IPS DF 6.9 (cell line): ENCODE measurements around the gene RHOF.

Experiments
- DNase-seq: peaks from one replicate; pipeline ENCODE4 v3.0.0-alpha.2; 2013; ENCODE audit warnings: low read depth, low spot score
- H3K27ac ChIP-seq: one replicate; pipeline ENCODE4 v1.5.1; 2013; ENCODE audit warnings: low read length, control low read depth
- H3K27me3 ChIP-seq: 2 replicates; pipeline ENCODE4 v1.6.1; 2013; ENCODE audit warnings: mild to moderate bottlenecking, low read length; ENCODE audit not compliant: control insufficient read depth, insufficient read depth
- H3K36me3 ChIP-seq: 2 replicates; pipeline ENCODE4 v1.6.1; 2013; ENCODE audit warnings: low read length; ENCODE audit not compliant: control insufficient read depth, insufficient read depth
- H3K4me1 ChIP-seq: 2 replicates; pipeline ENCODE4 v1.6.1; 2013; ENCODE audit warnings: low read length; ENCODE audit not compliant: control insufficient read depth, insufficient read depth
- H3K4me3 ChIP-seq: 2 replicates; pipeline ENCODE4 v1.5.1; 2013; ENCODE audit warnings: mild to moderate bottlenecking, low read length
- H3K9me3 ChIP-seq: 2 replicates; pipeline ENCODE4 v1.6.1; 2013; ENCODE audit warnings: low read length, inconsistent platforms; ENCODE audit not compliant: control insufficient read depth, insufficient read depth
- WGBS: extraction: QIAGEN DNeasy Blood & Tissue Kit; methylation state at CpG from one replicate; pipeline ENCODE4 v1.1.7; 2013; ENCODE audit warnings: mixed read lengths, missing lambda C conversion rate; ENCODE audit not compliant: insufficient read length, insufficient coverage; 5-methylcytosine and 5-hydroxymethylcytosine counted together

The RHOF gene, protein sequence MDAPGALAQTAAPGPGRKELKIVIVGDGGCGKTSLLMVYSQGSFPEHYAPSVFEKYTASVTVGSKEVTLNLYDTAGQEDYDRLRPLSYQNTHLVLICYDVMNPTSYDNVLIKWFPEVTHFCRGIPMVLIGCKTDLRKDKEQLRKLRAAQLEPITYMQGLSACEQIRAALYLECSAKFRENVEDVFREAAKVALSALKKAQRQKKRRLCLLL

DNA sequence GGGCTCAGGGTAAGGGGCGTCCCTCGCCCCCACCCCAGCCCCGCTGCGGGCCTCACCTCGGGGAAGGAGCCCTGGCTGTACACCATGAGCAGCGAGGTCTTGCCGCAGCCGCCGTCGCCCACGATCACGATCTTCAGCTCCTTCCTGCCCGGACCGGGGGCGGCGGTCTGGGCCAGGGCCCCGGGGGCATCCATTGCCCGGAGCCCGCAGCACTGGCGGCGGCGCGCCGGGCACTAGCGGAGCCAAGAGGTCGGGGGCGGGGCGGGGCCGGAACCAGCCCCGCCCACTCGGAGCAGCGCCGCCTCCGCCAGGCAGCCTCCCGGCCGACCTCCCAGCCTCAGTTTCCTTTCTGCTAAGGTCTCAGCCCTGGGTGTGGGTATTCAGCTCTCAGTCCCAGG lies at the start of gene RHOF:
TSS of gene RHOF (minus strand) at position 249 of the 398 bp plus-strand sequence. CDS start at position 194, 55 bp downstream.
- no peak for DNase-seq
- no CpG with 5 or more reads among the region's 36 CpGs for WGBS
- H3K36me3 ChIP-seq: peaks cover 4% of the 10 kb centered on the region
- H3K9me3 ChIP-seq: no peaks in the 10 kb centered on the region
- no peaks in the 10 kb centered on the region for H3K27me3 ChIP-seq
- peaks cover 10% of the 10 kb centered on the region for H3K4me1 ChIP-seq
- peak within 1 kb of the TSS; percentile 84 for H3K4me3 ChIP-seq
- H3K27ac ChIP-seq: no peak within 1 kb of the TSS

DNA sequence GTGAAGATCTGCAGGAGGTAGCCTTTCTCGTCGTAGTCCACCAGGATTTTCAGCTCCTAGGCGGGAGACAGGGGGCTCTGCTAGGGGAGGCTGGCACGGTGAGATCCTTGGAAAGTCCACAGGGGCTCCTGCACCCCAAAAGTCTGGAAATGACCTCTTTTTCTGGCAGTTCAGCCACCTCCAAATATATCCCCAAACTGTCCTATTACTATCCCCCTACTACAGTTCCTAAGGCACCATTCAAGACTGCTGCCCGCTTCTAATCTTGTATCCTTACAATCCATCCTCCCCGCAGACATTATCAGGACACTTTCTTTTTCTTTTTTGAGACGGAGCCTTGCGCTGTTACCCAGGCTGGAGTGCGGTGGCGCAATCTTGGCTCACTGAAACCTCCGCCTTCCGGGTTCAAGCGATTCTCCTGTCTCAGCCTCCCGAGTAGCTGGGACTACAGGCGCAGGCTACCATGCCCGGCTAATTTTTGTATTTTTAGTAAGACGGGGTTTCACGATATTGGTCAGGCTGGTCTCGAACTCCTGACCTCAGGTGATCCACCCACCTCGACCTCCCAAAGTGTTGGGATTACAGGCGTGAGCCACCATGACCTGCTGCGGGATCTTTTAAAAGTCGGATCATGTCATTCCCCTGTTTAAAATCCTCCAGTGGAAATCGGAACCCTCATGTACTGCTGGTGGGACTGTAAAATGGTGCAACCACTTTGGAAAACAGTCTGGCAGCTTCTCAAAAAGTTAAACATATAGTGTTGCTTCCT lies 46.7 kb upstream of the RHOF start:
- H3K4me1 ChIP-seq: no peaks in the 10 kb centered on the region
- no peak for DNase-seq
- H3K36me3 ChIP-seq: no peaks in the 10 kb centered on the region
- no peaks in the 10 kb centered on the region for H3K9me3 ChIP-seq
- no peaks in the 10 kb centered on the region for H3K27me3 ChIP-seq
- peak overlapping the region; percentile 57; the same call in 1 of the 2 replicates for H3K4me3 ChIP-seq
- H3K27ac ChIP-seq: no peak overlapping the region
- no CpG with 5 or more reads among the region's 24 CpGs for WGBS

DNA sequence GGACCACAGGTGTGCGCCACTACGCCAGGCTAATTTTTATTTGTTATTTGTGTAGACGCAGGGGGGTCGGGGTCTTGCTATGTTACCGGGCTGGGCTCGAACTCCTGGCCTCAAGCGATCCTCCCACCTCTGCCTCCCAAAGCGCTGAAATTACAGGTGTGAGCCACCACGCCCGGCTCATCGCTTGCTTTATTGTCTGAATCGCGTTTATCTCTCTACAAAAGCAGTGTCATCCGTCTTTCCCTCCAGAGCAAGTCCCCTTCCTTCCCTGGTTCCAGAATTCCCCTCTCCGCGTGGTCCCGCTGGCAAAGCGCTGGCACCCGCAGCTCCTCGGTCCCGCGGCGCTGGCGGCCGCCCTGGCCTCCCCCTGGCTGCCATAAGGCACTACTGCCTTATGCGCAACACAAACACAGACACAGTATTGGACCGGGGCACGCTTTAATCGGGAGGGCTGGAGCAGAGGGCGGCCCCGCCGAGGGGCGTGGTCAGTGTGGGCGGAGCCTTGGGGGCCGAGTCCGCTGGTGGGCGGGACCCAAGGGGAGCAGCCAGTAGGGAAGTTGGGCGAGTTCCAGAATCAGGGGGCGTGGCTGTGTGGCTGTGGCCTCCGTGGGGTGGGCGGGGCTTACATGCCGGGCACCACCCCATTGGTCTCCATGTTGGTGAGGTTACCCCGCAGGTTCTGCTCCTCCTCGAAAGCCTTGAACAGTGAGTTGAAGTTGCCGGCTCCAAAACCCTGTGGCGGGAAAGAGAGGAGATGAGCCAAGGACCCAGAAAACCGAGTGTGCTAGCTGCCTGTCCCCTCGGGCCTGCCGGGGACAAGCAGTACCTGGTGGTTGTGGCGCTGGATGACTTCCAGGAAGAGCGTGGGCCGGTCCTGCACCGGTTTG lies 45.9 kb upstream of the RHOF start:
- DNase-seq: peak; percentile 91
- no peaks in the 10 kb centered on the region for H3K4me1 ChIP-seq
- H3K27ac ChIP-seq: no peak overlapping the region
- no peaks in the 10 kb centered on the region for H3K27me3 ChIP-seq
- H3K4me3 ChIP-seq: peak overlapping the region; percentile 57; the same call in 1 of the 2 replicates
- H3K9me3 ChIP-seq: no peaks in the 10 kb centered on the region
- WGBS: no CpG with 5 or more reads among the region's 53 CpGs
- H3K36me3 ChIP-seq: no peaks in the 10 kb centered on the region

DNA sequence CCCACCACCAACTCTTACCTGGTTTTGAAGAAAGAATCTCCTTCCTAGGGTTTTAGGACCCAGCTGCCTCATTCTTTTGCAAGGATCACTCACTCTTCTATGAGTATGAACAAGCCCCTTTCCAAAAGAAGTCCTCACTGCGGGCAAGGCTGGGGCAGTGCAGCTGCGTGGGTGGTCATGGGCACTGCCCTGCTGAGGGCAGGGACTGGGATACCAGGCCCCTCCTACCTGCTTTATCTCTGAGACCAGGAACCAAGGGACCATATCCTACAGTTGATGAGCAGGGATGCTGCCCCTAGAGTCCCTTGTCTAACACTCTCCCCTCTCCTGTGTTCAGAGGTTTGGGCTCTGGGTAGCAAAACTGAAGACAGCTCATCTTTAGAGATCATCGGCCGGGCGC lies 44.6 kb upstream of the RHOF start:
- Histone ChIP-seq H3K36me3 (no peaks in the 10 kb centered on the region), H3K27me3 (no peaks in the 10 kb centered on the region), H3K9me3 (no peaks in the 10 kb centered on the region), H3K4me1 (no peaks in the 10 kb centered on the region), H3K4me3 (no peak overlapping the region), H3K27ac (no peak overlapping the region)
- no peak for DNase-seq
- no CpG with 5 or more reads among the region's 5 CpGs for WGBS

DNA sequence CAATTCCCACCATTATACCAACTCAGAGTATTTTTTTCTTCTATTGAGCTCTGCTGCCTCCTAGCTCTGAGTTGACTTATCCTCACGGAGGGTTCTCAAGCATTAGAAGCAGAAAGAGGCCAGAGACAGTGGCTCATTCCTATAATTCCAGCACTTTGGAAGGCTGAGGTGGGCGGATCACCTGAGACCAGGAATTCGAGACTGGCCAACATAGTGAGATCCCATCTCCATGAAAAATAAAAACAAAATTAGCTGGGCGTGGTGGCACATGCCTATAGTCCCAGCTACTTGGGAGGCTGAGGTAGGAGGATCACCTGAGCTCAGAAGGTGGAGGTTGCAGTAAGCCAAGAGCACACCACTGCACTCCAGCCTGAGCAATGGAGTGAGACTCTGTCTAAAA lies 44.2 kb upstream of the RHOF start:
- no peak overlapping the region for H3K27ac ChIP-seq

DNA sequence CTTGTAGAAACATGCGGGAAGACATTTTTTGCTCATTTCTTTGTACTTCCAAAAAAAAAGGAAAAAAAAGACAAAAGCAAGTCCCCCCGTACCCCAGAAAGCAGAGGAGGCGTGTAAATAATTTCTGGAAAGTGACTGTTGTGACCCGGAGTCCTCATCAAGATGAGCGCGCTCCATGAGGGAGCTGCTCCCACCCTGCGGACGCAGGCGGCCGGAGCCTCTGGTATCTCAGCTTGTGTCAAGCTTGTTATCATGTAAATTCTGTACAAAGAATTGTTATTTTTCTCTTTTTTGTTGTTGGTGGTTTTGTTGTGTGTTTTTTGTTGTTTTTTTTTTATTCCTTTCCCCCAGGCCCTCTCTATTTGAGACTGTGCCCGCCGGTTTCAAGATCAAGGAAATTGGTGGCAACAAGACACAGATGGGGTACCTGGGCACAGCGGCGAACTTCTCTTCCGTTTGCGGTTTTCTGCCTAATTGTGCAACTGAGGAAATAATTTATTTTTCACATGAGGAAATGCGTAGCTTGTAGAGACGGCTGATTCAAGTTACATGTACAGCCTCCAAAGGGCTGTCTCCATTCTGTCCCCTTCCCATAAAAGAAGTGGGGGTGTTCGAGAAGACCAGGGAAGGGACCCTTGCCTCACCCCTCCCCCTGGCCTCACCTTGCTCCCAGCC lies 38.2 kb upstream of the RHOF start:
- no peak overlapping the region for H3K4me3 ChIP-seq
- no CpG with 5 or more reads among the region's 19 CpGs for WGBS
- no peaks in the 10 kb centered on the region for H3K4me1 ChIP-seq
- peaks cover 18% of the 10 kb centered on the region for H3K36me3 ChIP-seq
- no peak overlapping the region for H3K27ac ChIP-seq
- DNase-seq: no peak
- H3K27me3 ChIP-seq: no peaks in the 10 kb centered on the region
- no peaks in the 10 kb centered on the region for H3K9me3 ChIP-seq

More for the DNA sequence above, 44.2 kb upstream of the RHOF start:
- no peaks in the 10 kb centered on the region for H3K9me3 ChIP-seq
- whole genome bisulfite sequencing: no CpG with 5 or more reads among the region's 4 CpGs
- DNase-seq: no peak
- no peak overlapping the region for H3K4me3 ChIP-seq
- H3K36me3 ChIP-seq: no peaks in the 10 kb centered on the region
- H3K4me1 ChIP-seq: no peaks in the 10 kb centered on the region
- H3K27me3 ChIP-seq: no peaks in the 10 kb centered on the region

DNA sequence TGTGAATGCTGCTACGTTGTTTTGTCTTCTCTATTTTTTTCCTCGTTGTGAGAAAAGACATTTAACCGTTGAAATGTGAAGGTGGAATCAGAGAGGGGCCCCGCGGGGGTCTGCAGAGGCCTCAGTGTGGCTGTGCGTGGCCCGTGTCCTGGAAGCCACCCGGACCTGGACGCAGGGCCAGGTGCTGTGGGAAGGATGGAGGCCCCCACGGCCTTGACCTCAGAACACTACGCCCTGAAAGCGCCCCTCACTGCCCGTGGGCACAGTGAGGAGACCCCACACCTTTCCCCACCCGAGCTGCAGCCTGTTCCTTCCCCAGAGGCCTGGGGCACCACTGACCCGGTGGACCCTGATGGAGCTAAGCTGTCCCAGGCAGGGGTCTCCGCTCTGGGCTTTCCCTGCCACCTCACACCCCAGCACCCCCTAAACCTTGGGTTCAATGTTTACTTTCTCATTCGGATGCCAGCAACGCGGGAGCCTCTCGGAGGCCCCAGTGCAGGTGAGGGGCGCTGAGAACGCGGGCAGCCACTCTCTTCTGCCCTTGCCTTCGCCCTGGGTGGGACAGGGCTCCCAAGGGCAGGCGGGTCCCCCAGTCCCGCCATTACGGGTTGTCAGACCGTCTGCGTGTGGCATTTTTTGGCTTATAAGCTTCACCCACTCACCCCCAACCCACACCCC lies 37.2 kb upstream of the RHOF start:
- Histone ChIP-seq H3K4me3 (no peak overlapping the region), H3K27ac (no peak overlapping the region), H3K4me1 (no peaks in the 10 kb centered on the region), H3K9me3 (no peaks in the 10 kb centered on the region), H3K27me3 (no peaks in the 10 kb centered on the region), H3K36me3 (peaks cover 18% of the 10 kb centered on the region)
- WGBS: no CpG with 5 or more reads among the region's 29 CpGs
- no peak for DNase-seq

DNA sequence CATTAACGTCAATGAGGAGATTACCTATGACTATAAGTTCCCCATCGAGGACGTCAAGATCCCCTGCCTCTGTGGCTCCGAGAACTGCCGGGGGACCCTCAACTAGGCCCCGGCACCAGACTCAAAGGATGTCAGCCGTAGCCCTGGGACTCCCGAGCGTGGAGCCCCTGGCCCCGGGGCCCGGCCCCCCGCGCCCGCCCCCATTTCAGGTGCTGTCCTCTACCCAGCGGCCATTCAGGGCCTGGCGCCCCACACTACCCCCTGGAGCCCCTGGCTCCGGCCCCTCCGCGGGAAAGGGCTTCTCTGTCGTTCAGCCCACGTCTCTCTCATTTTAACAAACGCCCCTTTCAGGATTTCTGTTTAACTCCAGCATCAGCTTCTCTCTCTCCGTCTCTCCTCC lies 36.6 kb upstream of the RHOF start:
- Histone ChIP-seq H3K9me3 (no peaks in the 10 kb centered on the region), H3K27ac (no peak overlapping the region), H3K27me3 (no peaks in the 10 kb centered on the region), H3K4me3 (no peak overlapping the region), H3K36me3 (peaks cover 18% of the 10 kb centered on the region), H3K4me1 (no peaks in the 10 kb centered on the region)
- no CpG with 5 or more reads among the region's 23 CpGs for WGBS
- DNase-seq: no peak

DNA sequence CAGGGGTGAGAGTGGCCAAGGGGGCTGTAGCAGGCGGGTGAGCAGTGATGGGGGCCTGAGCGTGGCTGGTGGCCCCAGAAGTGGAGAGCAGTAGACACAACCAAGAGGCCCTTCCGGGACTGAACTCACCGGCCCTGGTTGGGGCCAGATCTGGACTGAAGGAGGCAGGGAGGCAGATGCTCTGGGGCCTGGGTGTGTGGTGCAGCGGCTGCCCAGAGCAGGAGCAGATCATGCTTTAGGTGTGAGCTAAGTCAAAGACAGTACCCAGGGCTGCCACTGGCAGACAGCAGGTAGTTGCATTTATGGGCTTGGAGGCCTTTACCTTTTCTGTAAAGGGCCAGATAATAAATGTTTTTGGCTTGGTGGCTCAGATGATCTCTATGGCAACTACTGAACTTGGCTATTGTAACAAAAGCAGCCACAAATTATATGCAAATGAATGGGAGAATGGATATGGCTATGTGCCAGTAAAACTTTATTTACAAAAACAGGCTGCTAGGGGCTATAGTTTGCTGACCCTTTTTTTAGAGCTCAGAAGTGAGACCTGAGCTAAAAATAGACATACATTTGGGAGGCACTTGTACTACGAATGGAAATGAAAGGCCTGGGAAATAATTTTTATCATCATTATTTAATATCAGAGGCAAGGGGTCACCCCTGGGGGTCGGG lies 35.9 kb upstream of the RHOF start:
- Histone ChIP-seq H3K4me1 (no peaks in the 10 kb centered on the region), H3K36me3 (peaks cover 18% of the 10 kb centered on the region), H3K27ac (no peak overlapping the region), H3K9me3 (no peaks in the 10 kb centered on the region), H3K4me3 (no peak overlapping the region), H3K27me3 (no peaks in the 10 kb centered on the region)
- no peak for DNase-seq
- no CpG with 5 or more reads among the region's 7 CpGs for WGBS
